Measurements from ENCODE around the gene MYO7A. TPM values are rescaled to one million over a fixed set of nuclear protein-coding genes. Genes with fewer than 3 reads are reported as not detected.

The MYO7A gene
- total and polyA plus RNA-seq, 2 of the 8 experiments (the other 6 are each of a cell fraction or from before 2014, with no cell fraction given) = 1.5 to 1.9 TPM

DNA sequence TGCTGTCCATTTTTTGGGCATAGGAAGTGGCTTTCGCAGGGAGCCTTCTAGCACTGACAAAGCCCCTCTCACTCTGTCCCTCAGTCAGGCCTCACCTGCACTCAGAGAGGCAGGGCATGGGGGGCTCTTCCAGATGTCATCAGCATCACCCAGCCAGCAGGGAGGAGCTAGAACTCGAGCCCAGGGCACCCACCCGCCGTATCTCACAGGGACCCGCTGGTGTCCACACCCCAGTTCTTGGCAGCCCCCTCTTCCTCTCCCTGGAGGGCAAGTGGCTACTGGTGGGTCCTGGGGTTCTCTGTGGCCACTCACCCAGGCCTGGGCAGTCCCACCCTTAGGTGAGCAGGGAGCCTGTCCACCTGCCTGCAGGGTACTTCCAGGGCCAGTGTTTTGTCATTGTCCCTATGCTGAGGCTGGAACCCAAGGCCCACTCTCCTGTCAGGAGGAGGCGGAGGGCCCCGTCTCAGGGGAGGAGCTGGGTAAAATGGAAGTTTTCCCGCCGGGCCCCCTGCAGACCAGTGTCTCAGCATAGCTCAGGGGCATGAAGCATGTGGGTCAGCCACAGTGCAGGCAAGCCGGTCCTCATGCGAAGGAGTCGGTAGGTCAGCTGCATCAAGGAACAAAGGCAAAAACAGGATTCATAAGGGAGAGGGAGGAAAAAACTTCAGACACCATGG, 21.8 kb downstream of the MYO7A start:
- Histone ChIP-seq H3K27ac (ENCODE audit: low read depth, low read length) (no peak overlapping the region), H2AK5ac (ENCODE audit: low read depth, low read length) (no peak overlapping the region), H3K56ac (replicated peaks; ENCODE audit: insufficient read length, low read depth, low read length) (no peak overlapping the region), H3K4me3 (ENCODE audit: extremely low read depth in 1 of 4, insufficient read depth in 2 of 4, low read depth in 3 of 4, low read length in 4 of 4) (no peak overlapping the region), H4K5ac (ENCODE audit: insufficient read length, low read depth, low read length) (no peak overlapping the region), H2AFZ (ENCODE audit: low read length) (no peak overlapping the region), H3K4ac (replicated peaks; ENCODE audit: insufficient read length, low read depth, low read length) (no peak overlapping the region), H3K27me3 (replicated peaks in 1 of 4; ENCODE audit: control insufficient read depth in 3 of 4, extremely low read depth in 1 of 4, insufficient read depth in 3 of 4, low read length in 3 of 4) (peaks cover 0 to 2% (median 0%) of the 10 kb centered on the region in 4 experiments; a peak in 2 of 7 replicates), H2BK15ac (ENCODE audit: low read length) (no peak overlapping the region), H4K20me1 (replicated peaks in 1 of 2; ENCODE audit: control insufficient read depth in 1 of 2, insufficient read depth in 2 of 2, low read length in 2 of 2) (no peaks in the 10 kb centered on the region), H2BK5ac (ENCODE audit: low read depth, low read length) (no peak overlapping the region), H2BK120ac (replicated peaks; ENCODE audit: low read depth, low read length) (no peak overlapping the region), H3K23ac (ENCODE audit: insufficient read length) (no peak overlapping the region), H3K36me3 (ENCODE audit: control insufficient read depth in 2 of 4, insufficient read depth in 4 of 4, low read length in 3 of 4) (no peaks in the 10 kb centered on the region), H3K79me2 (ENCODE audit: control insufficient read depth in 1 of 2, insufficient read depth in 2 of 2, low read length in 2 of 2) (no peaks in the 10 kb centered on the region), H4K8ac (ENCODE audit: extremely low read depth, insufficient read depth, low read length) (no peak overlapping the region; the same call in 1 of the 2 replicates), H2BK20ac (ENCODE audit: low read length) (peak overlapping the region; percentile 80; the same call in 1 of the 2 replicates), H3K18ac (ENCODE audit: extremely low read depth, low read length) (no peak overlapping the region), H3K4me1 (replicated peaks in 1 of 4; ENCODE audit: control insufficient read depth in 3 of 4, insufficient read depth in 4 of 4, low read length in 3 of 4) (peaks cover 0 to 10% (median 5%) of the 10 kb centered on the region in 4 experiments; a peak in 6 of 7 replicates), H3K23me2 (ENCODE audit: low read depth, low read length) (peaks cover 7% of the 10 kb centered on the region; the same call in 1 of the 2 replicates), H3K4me2 (ENCODE audit: insufficient read depth in 1 of 2, low read depth in 2 of 2, low read length in 2 of 2) (no peak overlapping the region), H4K91ac (replicated peaks; ENCODE audit: insufficient read length, low read length) (peak overlapping the region; percentile 70), H3K9me3 (ENCODE audit: insufficient read depth in 2 of 2, low read depth in 1 of 2, low read length in 1 of 2) (no peaks in the 10 kb centered on the region), H3K14ac (ENCODE audit: insufficient read length) (no peak overlapping the region), H3K79me1 (ENCODE audit: low read depth, low read length) (no peaks in the 10 kb centered on the region), H3K9ac (replicated peaks in 1 of 4; ENCODE audit: extremely low read depth in 1 of 4, low read depth in 3 of 4, low read length in 3 of 4) (no peak overlapping the region), H2BK12ac (ENCODE audit: low read depth, low read length) (peak overlapping the region; percentile 2; the same call in 1 of the 2 replicates)
- TF ChIP-seq, protein P1, sequence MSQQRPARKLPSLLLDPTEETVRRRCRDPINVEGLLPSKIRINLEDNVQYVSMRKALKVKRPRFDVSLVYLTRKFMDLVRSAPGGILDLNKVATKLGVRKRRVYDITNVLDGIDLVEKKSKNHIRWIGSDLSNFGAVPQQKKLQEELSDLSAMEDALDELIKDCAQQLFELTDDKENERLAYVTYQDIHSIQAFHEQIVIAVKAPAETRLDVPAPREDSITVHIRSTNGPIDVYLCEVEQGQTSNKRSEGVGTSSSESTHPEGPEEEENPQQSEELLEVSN (IDR thresholded peaks at IDR 0.05) = peak; percentile 65; the same call in 1 of the 2 replicates
- TF ChIP-seq KDM1A (IDR thresholded peaks at IDR 0.05; ENCODE audit: borderline replicate concordance, low read length) = no peak
- TF ChIP-seq, protein P2, sequence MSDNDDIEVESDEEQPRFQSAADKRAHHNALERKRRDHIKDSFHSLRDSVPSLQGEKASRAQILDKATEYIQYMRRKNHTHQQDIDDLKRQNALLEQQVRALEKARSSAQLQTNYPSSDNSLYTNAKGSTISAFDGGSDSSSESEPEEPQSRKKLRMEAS (IDR thresholded peaks at IDR 0.05) = peak; percentile 39; the same call in 1 of the 2 replicates
- no peak for TF ChIP-seq SP1 (IDR thresholded peaks at IDR 0.05; ENCODE audit: low read depth, low read length)
- no peak for TF ChIP-seq CTCF (IDR thresholded peaks at IDR 0.05; ENCODE audit: control extremely low read depth in 1 of 3, insufficient read depth in 1 of 3, low read depth in 1 of 3, low read length in 3 of 3)
- no peak for FAIRE-seq
- ChIA-PET POLR2A (ENCODE audit: partially characterized antibody) (interaction anchor here (1.0 to 1.8 kb wide), 6 partner anchors 9 to 457 kb away, joined by 3 to 7 read pairs (median 5); no protein-coding TSS in a partner anchor), CTCF (ENCODE audit: partially characterized antibody) (interaction anchor here (0.6 to 16.2 kb wide), 14 partner anchors 8 to 536 kb away, joined by 3 to 104 read pairs (median 4); partner anchors contain the start of gene MYO7A)
- DNase-seq (ENCODE audit: low read depth in 1 of 2, low spot score in 2 of 2) = no peak
- WGBS, 2 experiments (ENCODE audit: extremely low coverage in 1 of 2, insufficient coverage in 1 of 2, insufficient read length in 1 of 2, insufficient replicate concordance in 2 of 2, low coverage in 1 of 2, low lambda C conversion rate in 2 of 2, missing lambda C conversion rate in 1 of 2) = 87% methylated on average over 10 of the region's 12 CpGs; no CpG with 5 or more reads in 1 of the 2 experiments
